HG03159 (cell line): ENCODE measurements around the gene ARHGAP19.
"Not testable (repeated sequence)": the region's sequence is repeated elsewhere in the genome, so short reads cannot be mapped to it uniquely, and the experiment has no call there.

Experiments used
- ATAC-seq: cut with Tn5 transposase; IDR thresholded peaks from one replicate; pipeline ENCODE4 v1.9.1; 2021; ENCODE audit warnings: mild to moderate bottlenecking, moderate library complexity; ENCODE audit not compliant: unreplicated experiment

Gene ARHGAP19

GRCh38 chr10:97280783-97281182 is 11.7 kb downstream of the ARHGAP19 start:
- ATAC-seq: no peak

GRCh38 chr10:97279121-97279815 is 13.2 kb downstream of the ARHGAP19 start:
- ATAC-seq: no peak

- no peak for ATAC-seq
Observed at GRCh38 chr10:97278491-97278989, 13.9 kb downstream of the ARHGAP19 start.

GRCh38 chr10:97277551-97277950 is 14.9 kb downstream of the ARHGAP19 start:
- ATAC-seq: no peak

GRCh38 chr10:97274828-97275227 is 17.6 kb downstream of the ARHGAP19 start:
- ATAC-seq: no peak

GRCh38 chr10:97273700-97274099 is 18.7 kb downstream of the ARHGAP19 start:
- ATAC-seq: no peak

- ATAC-seq: no peak
Observed at GRCh38 chr10:97270523-97271154, 21.8 kb downstream of the ARHGAP19 start.

- no peak for ATAC-seq
Observed at GRCh38 chr10:97267671-97268070, 24.8 kb downstream of the ARHGAP19 start.

- ATAC-seq: not testable (repeated sequence)
Observed at GRCh38 chr10:97265095-97265494, 27.3 kb downstream of the ARHGAP19 start.

GRCh38 chr10:97263971-97264370 is 28.5 kb downstream of the ARHGAP19 start:
- no peak for ATAC-seq

GRCh38 chr10:97261656-97262055 is 30.8 kb downstream of the ARHGAP19 start:
- ATAC-seq: no peak

- ATAC-seq: no peak
Observed at GRCh38 chr10:97261183-97261582, 31.3 kb downstream of the ARHGAP19 start.

GRCh38 chr10:97259119-97259518 is 33.3 kb downstream of the ARHGAP19 start:
- no peak for ATAC-seq

- no peak for ATAC-seq
Observed at GRCh38 chr10:97256356-97256755, 36.1 kb downstream of the ARHGAP19 start.

GRCh38 chr10:97255512-97256293 is 36.7 kb downstream of the ARHGAP19 start:
- ATAC-seq: no peak

- ATAC-seq: no peak
Observed at GRCh38 chr10:97254694-97255093, 37.7 kb downstream of the ARHGAP19 start.

- no peak for ATAC-seq
Observed at GRCh38 chr10:97250952-97251351, 41.5 kb downstream of the ARHGAP19 start.

GRCh38 chr10:97243836-97244235 is 48.6 kb downstream of the ARHGAP19 start:
- ATAC-seq: no peak

GRCh38 chr10:97238855-97239254 is 53.6 kb downstream of the ARHGAP19 start:
- ATAC-seq: no peak

- no peak for ATAC-seq
Observed at GRCh38 chr10:97235353-97235752, 57.1 kb downstream of the ARHGAP19 start.

- no peak for ATAC-seq
Observed at GRCh38 chr10:97234400-97234799, 58.0 kb downstream of the ARHGAP19 start.

- ATAC-seq: no peak
Observed at GRCh38 chr10:97230146-97230545, 62.3 kb downstream of the ARHGAP19 start.
